T47D (cell line): ENCODE results near the gene DYNAP.

Experiments used
- DNase-seq, 2 experiments: peaks; one replicate each; pipeline versions ENCODE4 v3.0.0 to v3.0.0-alpha.2; 2011 to 2012; ENCODE audit warnings: low read depth in 1 of 2, low spot score in 1 of 2
- JUND ChIP-seq: IDR thresholded peaks from 2 replicates; pipeline ENCODE4 v1.6.1; 2012; ENCODE audit warnings: low read depth
- in situ Hi-C: cut with HindIII; loops from 2 replicates; pipeline ENCODE4 v1.10.0; 2016; ENCODE audit warnings: low sequenced_read_pairs, low pct_unique_long_range_greater_than_20kb

DYNAP gene

GRCh38 chr18:54590945-54591344, at the start of gene DYNAP:
TSS of gene DYNAP (plus strand) at chr18:54591245. CDS start at chr18:54591283, 38 bp downstream.
- no peak for DNase-seq
- TF ChIP-seq JUND: no peak
- in situ Hi-C loops: no loop called here

- TF ChIP-seq JUND: no peak
- in situ Hi-C loops: no loop called here
- no peak for DNase-seq
These were observed 39.5 kb upstream of the DYNAP start for GRCh38 chr18:54551590-54551989.

GRCh38 chr18:54555286-54555685, 35.8 kb upstream of the DYNAP start:
- TF ChIP-seq JUND: no peak
- no peak for DNase-seq
- in situ Hi-C loops: no loop called here

GRCh38 chr18:54555996-54556395, 35.0 kb upstream of the DYNAP start:
- DNase-seq: no peak
- in situ Hi-C loops: no loop called here
- no peak for TF ChIP-seq JUND

- in situ Hi-C loops: no loop called here
- TF ChIP-seq JUND: no peak
- DNase-seq: no peak
These were observed 33.1 kb upstream of the DYNAP start for GRCh38 chr18:54557958-54558357.

GRCh38 chr18:54558609-54559585, 32.1 kb upstream of the DYNAP start:
- TF ChIP-seq JUND: no peak
- DNase-seq: peak; percentile 5 to 37
- in situ Hi-C loops: no loop called here

- TF ChIP-seq JUND: no peak
- DNase-seq: no peak
- in situ Hi-C loops: no loop called here
These were observed 29.3 kb upstream of the DYNAP start for GRCh38 chr18:54561706-54562267.

GRCh38 chr18:54580202-54580729, 10.8 kb upstream of the DYNAP start:
- in situ Hi-C loops: no loop called here
- TF ChIP-seq JUND: no peak

GRCh38 chr18:54584065-54584464, 7.0 kb upstream of the DYNAP start:
- DNase-seq: no peak
- in situ Hi-C loops: no loop called here
- no peak for TF ChIP-seq JUND

More at GRCh38 chr18:54580202-54580729, 10.8 kb upstream of the DYNAP start:
- no peak for DNase-seq

GRCh38 chr18:54585743-54586142, 5.3 kb upstream of the DYNAP start:
- in situ Hi-C loops: no loop called here
- DNase-seq: no peak
- no peak for TF ChIP-seq JUND

GRCh38 chr18:54604211-54604610, 13.2 kb downstream of the DYNAP start:
- no peak for TF ChIP-seq JUND
- DNase-seq: no peak
- in situ Hi-C loops: no loop called here

- TF ChIP-seq JUND: no peak
These were observed 15.8 kb downstream of the DYNAP start for GRCh38 chr18:54606835-54607212.

More at GRCh38 chr18:54606835-54607212, 15.8 kb downstream of the DYNAP start:
- DNase-seq: no peak
- in situ Hi-C loops: no loop called here
